Type B pancreatic cell (in vitro differentiated cells): ENCODE data around the gene MRPS6. TPM values are rescaled to one million over a fixed set of nuclear protein-coding genes. Genes with fewer than 3 reads are reported as not detected.

Source experiments
- DNase-seq: peaks from one replicate; pipeline ENCODE4 v3.0.0; 2021; ENCODE audit warnings: mixed read lengths; ENCODE audit not compliant: unreplicated experiment; ENCODE audit errors: extremely low spot score
- H3K27ac Mint-ChIP-seq: 2 replicates; pipeline ENCODE4 v1.8.0; 2021; ENCODE audit warnings: mild to moderate bottlenecking, mixed read lengths
- H3K27me3 Mint-ChIP-seq: 2 replicates; pipeline ENCODE4 v1.8.0; 2021; ENCODE audit warnings: mixed read lengths
- H3K36me3 Mint-ChIP-seq: 2 replicates; pipeline ENCODE4 v1.8.0; 2021; ENCODE audit warnings: mixed read lengths
- H3K4me1 Mint-ChIP-seq: one replicate; pipeline ENCODE4 v1.8.0; 2021; ENCODE audit warnings: mixed read lengths; ENCODE audit not compliant: unreplicated experiment
- H3K4me3 Mint-ChIP-seq: 2 replicates; pipeline ENCODE4 v1.8.0; 2021; ENCODE audit warnings: mild to moderate bottlenecking, mixed read lengths
- H3K9me3 Mint-ChIP-seq: 2 replicates; pipeline ENCODE4 v1.8.0; 2021; ENCODE audit warnings: mixed read lengths
- total RNA-seq: library from RNA; stranded (reverse); gene quantifications from 2 replicates; pipeline ENCODE4 v1.2.1, GENCODE V29; 2021; ENCODE audit warnings: low replicate concordance
- TF ChIP-seq, protein P1 (sequence below): fragments of 200-600 bp; sonication (generic); conservative IDR thresholded peaks from 2 replicates; pipeline ENCODE4 v1.5.0; 2021; ENCODE audit warnings: antibody characterized with exemption, mild to moderate bottlenecking

Gene MRPS6
- total RNA-seq, 1 donor from 2014 or later = 74.8 TPM

DNA sequence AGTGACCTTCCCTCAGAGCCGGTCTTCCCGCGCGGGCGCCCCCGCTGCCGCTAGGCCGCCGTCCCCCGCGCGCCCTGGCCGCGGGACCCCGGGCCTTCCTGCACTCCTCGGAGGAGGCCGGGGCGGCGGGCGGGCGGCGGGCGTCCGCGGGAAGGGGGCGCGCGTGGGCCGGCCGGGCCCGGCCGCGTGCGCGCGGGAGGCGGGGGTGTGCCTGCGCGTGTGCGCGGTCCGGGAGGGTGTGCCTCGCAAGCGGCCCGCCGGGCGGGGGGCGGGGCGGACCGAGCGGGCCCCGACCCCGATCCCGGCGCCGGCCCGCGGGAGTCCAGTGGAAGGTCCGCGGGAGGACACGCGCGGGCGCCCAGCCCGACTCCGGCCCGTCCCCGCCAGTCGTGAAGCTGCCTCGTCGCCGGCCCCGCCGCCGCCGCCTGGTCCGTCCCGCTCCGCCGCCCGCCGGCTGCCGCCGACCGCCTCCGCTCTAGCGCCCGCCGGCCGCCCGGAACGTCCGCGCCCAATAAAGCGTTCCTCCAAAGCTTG is 438 bp downstream of the MRPS6 start:
- H3K27ac Mint-ChIP-seq = peak overlapping the region; percentile 96
- H3K27me3 Mint-ChIP-seq = peaks cover 6% of the 10 kb centered on the region
- peak overlapping the region; percentile 94 for H3K4me3 Mint-ChIP-seq
- H3K9me3 Mint-ChIP-seq = no peaks in the 10 kb centered on the region
- peaks cover 41% of the 10 kb centered on the region for H3K4me1 Mint-ChIP-seq
- peaks cover 32% of the 10 kb centered on the region for H3K36me3 Mint-ChIP-seq
- TF ChIP-seq, protein P1, sequence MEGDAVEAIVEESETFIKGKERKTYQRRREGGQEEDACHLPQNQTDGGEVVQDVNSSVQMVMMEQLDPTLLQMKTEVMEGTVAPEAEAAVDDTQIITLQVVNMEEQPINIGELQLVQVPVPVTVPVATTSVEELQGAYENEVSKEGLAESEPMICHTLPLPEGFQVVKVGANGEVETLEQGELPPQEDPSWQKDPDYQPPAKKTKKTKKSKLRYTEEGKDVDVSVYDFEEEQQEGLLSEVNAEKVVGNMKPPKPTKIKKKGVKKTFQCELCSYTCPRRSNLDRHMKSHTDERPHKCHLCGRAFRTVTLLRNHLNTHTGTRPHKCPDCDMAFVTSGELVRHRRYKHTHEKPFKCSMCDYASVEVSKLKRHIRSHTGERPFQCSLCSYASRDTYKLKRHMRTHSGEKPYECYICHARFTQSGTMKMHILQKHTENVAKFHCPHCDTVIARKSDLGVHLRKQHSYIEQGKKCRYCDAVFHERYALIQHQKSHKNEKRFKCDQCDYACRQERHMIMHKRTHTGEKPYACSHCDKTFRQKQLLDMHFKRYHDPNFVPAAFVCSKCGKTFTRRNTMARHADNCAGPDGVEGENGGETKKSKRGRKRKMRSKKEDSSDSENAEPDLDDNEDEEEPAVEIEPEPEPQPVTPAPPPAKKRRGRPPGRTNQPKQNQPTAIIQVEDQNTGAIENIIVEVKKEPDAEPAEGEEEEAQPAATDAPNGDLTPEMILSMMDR = no peak
- DNase-seq = peak; percentile 72

DNA sequence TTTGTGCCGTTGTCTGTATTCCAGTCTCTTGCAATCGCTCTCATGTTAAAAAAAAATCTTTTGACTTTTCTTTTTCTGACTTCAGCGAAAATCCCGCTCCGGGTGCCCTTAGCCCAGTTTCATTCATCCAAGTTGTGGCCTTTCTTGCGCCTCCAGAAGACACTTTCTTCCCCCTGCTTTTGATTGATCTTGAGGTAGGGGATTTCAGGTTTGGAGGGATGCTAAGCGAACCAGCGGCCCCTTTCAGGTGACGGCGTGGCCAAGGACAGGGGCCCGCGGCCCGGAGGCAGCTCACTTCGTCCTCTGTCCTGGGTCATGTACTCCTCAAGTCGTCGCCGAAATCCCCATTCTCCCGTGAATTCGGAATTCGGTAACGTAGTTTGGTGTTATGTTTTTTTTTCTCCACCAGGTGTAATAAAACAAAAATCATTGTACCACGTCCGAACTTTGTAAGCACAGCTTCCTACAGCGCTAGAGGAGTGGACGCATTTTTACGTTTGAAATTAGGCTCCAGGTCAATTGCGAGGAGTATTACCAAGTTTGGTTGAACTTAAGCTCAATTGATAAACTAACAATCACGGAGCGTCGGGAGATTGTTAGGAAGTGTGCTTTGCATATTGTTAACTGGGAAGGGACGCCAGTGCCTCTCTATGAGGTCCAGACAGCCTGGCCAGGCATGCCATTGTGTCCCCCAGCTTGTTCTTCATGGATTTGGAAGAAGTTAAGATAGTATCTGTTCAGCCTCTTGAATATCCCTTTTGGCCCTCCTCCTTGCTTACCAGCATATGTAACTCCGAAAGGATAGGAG is 1.1 kb downstream of the MRPS6 start:
- H3K27me3 Mint-ChIP-seq = peaks cover under 1% of the 10 kb centered on the region
- peaks cover 43% of the 10 kb centered on the region for H3K4me1 Mint-ChIP-seq
- no peaks in the 10 kb centered on the region for H3K9me3 Mint-ChIP-seq
- H3K36me3 Mint-ChIP-seq = peaks cover 35% of the 10 kb centered on the region
- peak overlapping the region; percentile 94 for H3K4me3 Mint-ChIP-seq
- peak overlapping the region; percentile 96 for H3K27ac Mint-ChIP-seq
- TF ChIP-seq, protein P1 = peak; percentile 64
- DNase-seq = no peak

DNA sequence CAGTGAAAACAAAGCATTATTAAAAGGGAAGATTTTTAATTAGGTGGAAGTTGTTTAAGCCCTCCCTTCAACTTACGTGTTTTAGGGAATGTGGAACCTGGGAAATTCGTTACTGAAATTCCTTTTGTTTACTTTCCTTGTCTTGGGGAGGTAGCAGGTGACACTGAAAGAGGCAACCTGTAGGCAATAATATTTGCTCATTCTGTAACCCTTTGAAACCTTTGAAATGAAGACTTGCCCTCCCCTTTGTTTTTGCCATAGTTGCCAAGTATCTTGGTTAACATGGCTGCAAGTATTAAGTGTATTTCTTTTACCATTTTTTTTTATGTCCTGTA is 1.7 kb downstream of the MRPS6 start:
- Mint-ChIP-seq H3K4me1 (peaks cover 48% of the 10 kb centered on the region), H3K36me3 (peaks cover 40% of the 10 kb centered on the region), H3K4me3 (peak overlapping the region; percentile 94), H3K27ac (peak overlapping the region; percentile 96), H3K27me3 (no peaks in the 10 kb centered on the region), H3K9me3 (no peaks in the 10 kb centered on the region)
- DNase-seq = no peak
- TF ChIP-seq, protein P1 = no peak

DNA sequence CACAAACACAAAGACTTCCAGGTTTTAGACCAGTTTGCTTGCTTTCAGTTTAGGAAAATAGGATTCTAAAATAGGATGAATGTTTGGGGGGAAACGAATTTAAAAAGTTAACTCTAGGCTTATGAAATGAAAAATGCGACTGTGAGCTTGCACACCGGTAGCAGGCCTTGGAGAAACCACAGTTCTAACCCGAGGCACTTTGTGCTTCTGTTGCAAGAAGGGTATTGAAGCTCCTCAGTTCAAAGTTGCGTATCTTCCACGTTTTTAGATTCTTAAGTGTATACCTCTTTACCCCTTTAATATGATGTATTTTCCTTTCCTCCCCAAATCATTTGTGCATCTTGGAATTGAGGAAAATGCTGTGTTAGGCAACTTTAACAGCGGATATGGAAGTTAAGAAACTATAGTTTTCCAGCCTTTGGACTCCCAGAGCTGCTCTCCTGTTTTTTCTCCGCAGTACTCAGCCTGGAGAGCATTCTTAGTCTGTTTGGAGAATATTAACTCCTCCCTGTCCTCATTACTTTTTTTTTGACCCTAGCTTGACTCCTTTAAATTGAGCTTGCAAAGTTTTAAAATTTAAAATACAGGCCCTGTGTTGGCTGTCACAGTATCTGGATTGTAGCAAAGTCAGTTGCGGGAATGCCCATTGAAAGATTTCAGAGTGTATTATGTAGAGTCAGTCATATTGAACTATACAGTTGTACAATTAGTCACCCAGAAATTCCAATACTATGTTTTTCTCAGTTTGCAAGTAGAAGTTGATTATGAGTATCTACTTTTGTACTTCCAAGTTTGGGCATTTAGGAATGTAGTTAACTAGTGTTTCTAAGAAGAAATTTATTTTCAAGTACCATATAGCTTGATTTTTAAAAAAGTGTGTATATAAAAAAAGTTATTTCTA is 2.6 kb downstream of the MRPS6 start:
- Mint-ChIP-seq H3K36me3 (peaks cover 50% of the 10 kb centered on the region), H3K4me1 (peaks cover 56% of the 10 kb centered on the region), H3K27ac (peak overlapping the region; percentile 53), H3K27me3 (no peaks in the 10 kb centered on the region), H3K9me3 (no peaks in the 10 kb centered on the region), H3K4me3 (peak overlapping the region; percentile 94)
- DNase-seq = no peak
- TF ChIP-seq, protein P1 = no peak

DNA sequence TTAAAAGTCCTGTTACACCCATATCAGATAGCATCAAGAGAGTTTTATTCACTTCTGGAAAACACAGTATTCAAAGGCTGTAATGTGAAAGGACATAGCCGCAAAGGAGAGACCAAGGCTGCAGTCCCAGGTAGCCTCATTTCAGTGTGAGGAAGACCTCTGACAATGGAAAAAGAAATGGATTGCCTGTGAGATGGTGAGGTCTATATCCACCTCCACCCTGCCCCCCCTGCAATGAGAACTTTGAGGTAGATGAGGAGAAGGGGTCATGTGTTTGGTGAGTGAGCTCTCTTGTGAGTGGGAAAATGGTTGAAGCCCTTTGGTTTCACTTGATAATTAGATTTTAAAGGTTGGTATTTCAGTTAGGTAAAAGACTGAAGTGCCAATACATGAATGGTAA is 3.5 kb downstream of the MRPS6 start:
- Mint-ChIP-seq H3K9me3 (no peaks in the 10 kb centered on the region), H3K27me3 (no peaks in the 10 kb centered on the region), H3K36me3 (peaks cover 50% of the 10 kb centered on the region), H3K4me3 (no peak overlapping the region), H3K27ac (no peak overlapping the region), H3K4me1 (peaks cover 57% of the 10 kb centered on the region)
- no peak for DNase-seq
- TF ChIP-seq, protein P1 = no peak
